IPS DF 4.7 (cell line): ENCODE data around the gene AMN1.
"Not testable (repeated sequence)": the region's sequence is repeated elsewhere in the genome, so short reads cannot be mapped to it uniquely, and the experiment has no call there.

ENCODE experiments used
- DNase-seq: peaks from one replicate; pipeline ENCODE4 v3.0.0-alpha.2; 2013; ENCODE audit warnings: low spot score; ENCODE audit errors: extremely low read depth

AMN1 gene

DNA sequence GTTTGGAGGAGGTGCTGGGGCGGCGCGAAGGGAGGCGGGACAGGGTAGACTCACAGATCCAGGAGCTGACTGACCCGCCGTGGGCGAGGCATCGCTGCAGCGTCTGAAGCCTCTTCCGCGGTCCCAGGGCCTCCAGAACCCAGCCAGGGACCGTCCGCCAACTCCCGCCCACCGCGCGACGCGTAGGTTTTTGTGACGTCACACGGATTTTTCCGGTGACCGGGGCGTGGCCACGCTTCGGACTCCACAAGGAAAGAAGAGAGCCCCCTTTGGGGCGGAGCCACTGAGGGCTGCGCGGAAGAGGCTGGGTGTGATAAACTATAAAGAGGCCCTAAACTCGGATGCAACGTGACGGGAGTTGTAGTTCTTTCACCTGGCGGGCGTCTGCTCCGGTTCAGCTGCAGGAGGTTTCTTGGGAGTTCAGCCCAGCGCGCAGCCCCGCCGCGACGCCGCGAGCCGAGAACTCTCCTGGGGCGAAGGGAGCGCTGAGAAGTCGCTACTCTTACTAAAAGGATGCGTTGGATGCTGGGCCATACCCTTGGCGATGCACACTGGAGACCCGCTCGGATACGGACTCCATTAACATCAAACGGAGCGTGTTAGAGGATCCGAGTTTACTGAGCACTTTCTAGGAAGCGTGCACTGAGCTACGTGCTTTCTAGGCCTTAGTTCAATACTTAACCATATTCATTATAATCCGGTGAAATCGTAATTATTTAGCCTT lies at the start of gene AMN1:
AMN1 (minus strand) TSS at position 105 of the 724 bp plus-strand sequence; CDS start at position 92, 13 bp downstream.
- peak; percentile 96 for DNase-seq

DNA sequence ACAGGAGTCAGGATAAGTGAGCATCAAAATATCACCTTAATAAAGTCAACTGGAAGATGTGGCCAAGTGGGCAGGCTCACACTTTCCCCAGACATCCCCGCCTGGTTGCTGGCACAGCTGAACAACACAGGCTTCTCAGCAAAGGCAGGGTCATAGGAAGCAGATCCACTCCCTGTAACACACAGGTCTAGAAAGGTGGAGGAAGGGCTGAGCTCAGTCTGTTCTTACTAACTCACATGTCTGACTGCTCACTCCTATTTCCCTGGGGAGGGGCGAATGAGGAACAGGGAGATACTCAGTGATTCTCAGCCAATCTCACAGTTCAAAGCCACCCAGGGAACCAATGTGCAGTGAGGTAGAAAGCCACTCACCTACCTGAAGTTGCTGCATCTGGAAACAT lies 45.0 kb upstream of the AMN1 start:
- no peak for DNase-seq

DNA sequence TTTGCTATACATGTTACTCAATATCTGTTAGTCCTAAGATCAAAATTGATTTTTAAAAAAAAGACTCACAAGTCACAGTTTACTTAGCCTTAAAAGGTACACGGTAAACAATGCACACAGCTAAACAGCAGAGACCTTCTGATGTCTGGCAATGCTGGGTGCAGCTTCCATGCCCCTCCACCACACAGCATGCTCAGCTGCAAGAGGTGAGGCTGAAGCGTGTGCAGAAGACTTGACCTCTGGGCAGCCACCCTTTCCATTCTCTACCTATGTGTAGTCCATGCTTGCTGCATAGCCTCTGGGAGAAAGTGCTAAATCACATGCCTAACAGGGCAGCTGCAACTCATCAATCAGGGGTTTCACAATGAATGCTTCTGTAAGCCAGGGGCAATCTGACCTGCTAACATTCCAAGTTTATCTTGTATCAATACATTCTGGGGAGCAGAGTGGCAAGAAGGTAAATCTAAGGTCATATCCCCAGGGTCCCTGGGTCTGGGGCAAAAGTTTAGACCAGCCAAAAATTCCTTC lies 44.5 kb upstream of the AMN1 start:
- DNase-seq, result no peak

DNA sequence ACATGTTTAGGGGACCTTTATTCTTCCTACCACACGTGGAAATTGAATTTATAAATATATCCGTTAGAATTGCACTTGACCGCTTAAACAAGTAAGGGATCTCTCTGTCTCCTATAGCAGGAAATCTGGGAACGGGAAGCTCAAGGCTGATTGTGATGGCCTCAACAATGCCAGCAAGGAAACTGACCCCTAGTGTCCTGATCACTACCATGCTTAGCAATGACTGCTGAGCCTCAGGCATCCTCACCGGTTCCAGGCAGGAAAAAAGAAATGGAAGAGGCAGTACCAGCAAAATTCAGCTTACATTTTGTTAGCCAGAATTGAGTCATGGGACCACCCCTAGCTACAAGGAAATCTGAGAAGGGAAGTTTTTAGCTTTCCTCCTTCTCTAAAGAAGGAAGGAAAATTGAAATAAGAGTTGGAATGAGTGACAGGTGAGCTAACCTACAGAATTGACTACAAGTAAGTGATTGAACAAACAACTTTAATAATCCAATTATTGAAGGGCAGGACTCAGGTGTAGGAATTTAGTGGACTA lies 43.9 kb upstream of the AMN1 start:
- no peak for DNase-seq

DNA sequence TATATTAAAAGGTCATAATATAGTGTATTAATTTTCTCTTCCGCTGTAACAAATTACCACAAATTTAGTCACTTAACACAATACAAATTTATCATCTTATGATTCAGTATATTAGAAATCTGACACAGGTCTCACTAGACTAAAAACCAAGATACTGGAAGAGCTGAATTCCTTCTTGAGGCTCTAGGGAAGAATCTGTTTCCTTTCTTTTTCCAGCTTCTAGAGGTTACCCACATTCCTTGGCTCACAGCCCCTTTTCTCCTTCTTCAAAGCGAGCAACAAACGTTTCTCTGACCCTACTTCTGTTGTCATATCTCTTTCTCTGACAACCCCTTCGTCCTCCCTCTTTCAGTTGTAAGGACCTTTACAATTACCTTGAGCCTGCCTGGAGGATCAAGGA lies 43.4 kb upstream of the AMN1 start:
- DNase-seq, result no peak

DNA sequence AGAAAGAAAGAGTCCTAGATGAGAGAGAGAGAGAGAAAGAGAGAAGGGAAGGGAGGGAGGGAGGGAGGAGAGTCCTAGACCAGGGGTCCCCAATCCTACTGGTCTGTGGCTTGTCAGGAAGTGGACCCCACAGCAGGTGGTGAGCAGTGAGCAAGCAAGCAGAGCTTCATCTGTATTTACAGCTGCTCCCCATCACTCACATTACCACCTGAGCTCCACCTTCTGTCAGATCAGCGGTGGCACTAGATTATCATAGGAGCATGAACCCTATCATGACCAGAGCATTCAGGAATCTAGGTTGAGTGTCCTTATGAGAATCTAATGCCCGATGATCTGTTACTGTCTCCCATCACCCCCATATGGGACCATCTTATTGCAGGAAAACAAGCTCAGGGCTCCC lies 39.2 kb upstream of the AMN1 start:
- no peak for DNase-seq

DNA sequence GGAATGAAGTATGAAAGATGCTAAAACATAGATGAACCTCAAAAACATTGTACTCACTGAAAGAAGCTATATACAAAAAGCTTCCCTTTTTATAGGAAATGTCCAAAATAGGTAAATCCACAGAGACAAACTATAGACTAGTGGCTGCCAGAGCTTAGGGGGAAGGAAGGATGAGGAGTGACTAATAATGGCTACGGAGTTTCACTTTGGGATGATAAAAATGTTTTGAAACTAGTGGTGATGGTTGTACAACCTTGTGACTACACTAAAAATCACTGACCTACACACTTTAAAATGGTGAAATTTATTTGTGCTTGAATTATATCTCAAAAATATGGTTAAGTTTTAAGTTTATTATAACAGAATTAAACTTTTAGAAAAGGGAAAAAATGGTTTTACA lies 37.1 kb upstream of the AMN1 start:
- no peak for DNase-seq

DNA sequence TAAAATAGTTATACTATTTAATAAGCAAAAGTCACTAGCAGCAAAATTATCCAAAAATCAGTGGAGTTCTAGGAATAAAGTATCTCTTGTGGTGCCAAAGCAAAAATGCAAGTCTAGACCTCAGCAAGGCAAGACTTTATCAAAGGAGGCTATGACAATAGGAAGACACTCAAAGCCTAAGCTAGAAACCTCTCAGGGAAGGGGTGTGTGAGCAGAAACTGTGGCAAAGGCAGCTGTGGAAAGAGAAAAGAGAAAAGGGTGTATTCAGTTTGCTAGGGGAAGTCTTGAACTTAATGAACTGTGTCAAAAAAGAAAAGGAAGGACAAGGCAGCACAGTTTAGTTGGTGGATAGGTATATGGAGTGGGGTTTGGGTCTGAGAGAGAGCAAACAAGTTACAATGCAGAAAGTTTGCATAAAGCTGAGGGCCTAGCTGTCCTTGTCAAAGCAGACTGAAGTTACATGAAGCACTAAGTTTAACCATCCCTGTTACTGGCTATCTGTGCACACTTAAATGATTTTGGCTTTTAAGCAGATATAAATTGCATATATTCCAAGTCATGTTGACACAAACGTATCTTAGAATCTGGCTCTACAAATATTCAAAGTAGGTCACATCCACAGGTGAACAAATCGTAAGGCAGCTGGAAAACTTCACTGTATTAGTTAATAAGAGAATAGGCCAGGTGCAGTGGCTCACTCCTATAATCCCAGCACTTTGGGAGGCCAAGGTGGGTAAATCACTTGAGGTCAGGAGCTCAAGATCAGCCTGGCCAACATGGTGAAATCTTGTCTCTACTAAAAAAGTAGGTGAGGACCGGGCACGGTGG lies 31.0 kb upstream of the AMN1 start:
- DNase-seq, result no peak

DNA sequence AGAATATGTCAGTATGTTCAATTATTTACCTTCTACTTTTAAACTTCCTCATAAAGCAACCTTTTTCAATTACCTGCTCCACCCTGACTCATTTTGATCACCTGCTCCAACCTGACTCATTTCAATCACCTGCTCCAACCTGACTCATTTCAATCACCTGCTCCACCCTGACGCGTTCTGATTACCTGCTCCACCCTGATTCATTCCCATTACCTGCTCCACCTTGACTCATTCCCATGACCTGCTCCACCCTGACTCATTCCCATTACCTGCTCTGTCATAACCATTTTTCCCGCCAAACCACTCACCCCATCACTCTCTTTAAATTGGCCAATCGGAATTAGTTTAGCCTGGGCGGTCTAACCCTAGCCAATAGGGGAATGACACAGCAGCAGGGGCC lies 29.5 kb upstream of the AMN1 start:
- DNase-seq, result not testable (repeated sequence)

DNA sequence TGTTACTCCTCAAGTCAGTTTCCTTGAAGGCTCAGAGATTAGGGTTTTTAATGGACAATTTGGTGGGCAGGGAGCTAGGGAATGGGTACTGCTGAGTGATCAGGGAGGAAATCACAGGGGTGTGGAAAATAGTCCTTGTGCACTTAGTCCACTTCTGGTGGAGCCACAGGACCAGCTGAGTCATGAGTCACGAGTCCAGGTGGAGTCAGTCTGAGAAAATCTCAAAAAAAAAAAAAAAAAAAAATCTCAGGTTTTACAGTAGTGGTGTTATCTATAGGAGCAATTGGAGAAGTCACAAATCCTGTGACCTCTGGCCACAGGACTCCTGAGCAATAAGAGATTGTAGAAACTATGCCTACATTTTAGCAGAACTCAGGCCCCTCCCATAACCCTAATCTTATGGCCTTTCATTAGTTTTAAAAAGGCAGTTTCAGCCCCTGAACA lies 28.2 kb upstream of the AMN1 start:
- no peak for DNase-seq

DNA sequence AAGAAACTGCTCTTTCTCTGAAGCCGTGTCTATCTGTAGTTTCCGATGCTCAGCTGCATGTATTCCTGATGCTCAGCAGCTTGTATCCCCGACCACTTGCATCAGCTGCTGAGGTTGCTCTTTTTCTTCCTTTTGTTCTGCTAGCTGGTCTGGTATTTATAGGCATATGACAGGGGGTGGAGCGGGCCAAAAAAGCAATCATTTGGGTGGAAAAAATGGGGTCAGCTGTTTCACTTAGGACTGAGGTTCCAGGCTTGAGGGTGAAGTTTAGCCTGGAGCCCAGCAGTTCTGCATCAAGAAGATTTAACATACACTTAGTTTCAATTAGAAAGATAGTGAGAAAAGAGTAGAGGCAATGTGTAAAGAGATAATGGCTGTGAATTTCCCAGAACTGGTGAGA lies 23.6 kb upstream of the AMN1 start:
- DNase-seq, result no peak

DNA sequence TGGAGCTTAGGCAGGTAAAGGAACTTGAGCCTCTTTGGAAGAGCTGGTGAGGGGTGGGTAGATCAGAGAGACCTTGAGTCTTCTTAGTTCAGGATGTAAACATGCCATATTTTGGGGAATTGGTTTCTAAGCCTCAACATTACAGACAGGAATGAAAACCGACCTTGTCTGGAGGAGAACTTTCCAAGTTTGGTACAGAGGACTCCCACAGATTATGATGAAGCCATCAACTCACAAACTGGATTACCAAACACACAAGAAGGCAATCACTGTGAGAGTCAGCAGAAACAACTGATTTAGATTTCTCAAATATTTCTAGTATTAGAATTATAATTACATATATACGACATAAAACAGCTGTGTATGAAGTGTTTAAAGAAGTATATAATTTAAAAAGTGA lies 22.3 kb upstream of the AMN1 start:
- no peak for DNase-seq

DNA sequence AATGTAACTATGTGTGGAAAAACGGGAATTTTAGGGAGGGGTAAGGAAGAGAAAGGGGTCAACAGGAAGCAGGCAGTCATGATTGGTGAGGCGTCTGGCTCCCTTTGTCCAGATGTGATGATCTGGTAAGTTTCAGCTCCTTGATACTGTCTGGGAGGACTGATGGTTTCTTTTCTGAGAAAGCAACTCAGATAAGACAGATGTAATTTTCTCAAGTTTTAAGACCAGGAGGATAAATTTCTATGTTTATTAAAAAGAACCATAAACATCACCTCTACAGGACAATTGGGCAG lies 21.9 kb upstream of the AMN1 start:
- no peak for DNase-seq

DNA sequence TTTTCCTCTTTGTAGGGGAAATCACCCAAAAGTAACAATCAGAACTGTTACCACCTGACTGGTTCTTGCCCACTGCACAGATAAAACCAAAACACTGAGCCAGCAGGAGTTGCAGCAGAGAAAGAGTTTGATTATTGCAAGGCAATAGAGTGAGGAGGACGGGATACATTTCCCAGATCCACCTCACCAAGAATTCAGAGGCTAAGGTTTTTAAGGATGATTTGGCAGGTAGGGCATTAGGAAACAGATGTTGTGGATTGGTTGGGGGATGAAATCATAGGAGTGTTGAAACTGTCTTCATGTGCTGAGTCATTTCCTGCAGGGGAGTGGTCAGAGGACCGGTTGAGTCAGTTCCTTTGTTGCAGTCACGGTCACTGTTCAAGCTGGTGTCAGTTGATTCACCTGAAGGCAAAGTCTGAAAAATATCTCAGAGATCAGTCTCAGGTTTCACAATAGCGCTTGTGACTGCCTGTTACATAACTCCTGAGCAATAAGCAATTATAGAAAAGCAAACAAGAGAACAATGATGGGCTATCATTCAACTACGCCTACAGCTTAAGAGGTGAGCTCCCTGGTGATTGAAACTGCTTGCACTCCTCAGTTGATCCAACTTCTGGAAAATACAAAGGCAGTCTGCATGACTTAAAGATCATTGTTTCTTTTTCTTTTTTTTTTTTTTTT lies 20.3 kb upstream of the AMN1 start:
- DNase-seq, result peak; percentile 100

DNA sequence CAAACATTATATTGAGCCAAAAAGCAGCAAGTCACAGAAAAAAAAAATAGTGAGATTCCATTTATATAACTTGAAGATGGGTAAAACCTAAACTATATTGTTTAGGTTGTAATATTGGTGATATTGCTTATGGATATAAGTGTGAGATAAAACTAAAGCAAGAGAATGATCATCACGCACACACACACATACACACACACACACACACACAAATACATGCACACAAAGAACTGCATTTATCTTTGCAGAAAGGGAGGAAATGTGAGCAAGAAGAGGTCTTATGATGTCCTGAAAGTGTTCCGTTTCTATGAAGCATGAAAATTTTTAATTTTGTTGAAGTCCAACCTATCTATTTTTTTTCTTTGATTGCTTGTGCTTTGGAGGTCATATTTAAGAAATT lies 16.4 kb upstream of the AMN1 start:
- no peak for DNase-seq

DNA sequence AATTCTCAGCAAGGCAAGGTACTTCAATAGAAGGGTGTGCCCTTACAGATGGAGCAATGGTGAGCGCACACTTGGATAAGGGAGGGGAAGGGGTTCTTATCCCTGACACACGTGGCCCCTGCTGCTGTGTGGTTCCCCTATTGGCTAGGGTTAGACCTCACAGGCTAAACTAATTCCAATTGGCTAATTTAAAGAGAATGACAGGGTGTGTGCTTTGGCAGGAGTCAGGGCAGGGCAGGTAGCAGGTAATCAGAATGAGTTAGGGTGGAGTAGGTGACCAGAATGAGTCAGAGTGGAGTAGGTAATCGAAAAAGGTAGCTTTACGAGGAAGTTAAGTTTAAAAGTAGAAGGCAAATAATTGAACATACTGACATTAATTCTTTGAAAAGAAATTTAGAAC lies 15.5 kb upstream of the AMN1 start:
- not testable (repeated sequence) for DNase-seq

DNA sequence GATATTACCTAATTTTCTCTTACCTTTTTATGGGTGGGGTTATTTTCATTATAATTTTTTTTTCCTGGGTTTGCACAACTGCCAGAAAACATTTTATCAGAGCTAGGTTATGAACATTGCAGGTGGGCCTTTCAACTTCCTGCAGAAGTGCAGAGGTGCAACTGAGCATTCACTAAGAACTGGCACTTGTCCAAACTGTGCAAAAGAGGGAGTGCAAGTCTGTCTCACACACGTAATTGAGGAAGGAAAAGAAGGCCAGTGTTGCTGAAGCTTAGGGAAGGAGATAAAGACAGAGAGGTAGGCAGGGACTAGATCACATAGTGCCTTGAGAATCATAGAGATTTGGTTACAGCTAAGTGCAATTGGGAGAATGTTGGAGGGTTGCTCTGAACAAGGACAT lies 14.1 kb upstream of the AMN1 start:
- no peak for DNase-seq

DNA sequence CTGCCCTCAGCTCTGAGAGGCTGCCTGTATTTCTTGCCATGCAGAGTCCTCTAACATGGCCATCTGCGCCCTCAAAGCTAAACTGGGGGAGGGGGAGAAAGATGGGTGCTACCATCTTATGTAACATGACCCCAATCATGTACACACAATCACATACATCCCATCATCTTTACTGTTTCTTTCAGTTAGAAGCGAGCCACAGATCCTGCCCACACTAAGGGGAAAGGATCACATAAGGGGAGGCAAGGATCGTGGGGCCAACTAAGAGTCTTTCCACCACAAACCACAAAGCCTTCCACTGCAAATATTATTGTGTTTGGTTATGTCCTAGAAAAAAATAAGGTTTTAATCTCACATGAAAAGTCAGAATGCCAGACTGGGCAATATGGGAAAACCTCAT lies 11.8 kb upstream of the AMN1 start:
- no peak for DNase-seq

DNA sequence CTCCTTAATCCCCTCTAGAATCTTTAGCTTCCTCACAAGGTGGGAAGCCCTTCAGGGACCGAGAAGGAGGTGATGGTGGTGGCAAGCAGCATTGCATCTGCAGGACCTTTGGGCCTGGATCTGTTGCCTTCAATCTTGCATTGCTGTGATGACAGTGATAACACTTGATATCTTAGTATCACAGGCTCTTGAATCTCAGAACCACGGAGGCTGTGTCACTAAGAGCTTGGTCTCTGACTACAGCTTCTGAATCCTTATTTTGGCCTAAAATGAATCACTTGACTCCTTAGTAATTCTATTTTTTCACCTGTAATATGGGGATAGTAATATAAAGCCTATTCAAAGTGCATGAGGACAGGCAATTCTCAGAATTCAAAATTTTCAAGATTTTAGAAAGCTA lies 8.9 kb upstream of the AMN1 start:
- DNase-seq, result no peak

DNA sequence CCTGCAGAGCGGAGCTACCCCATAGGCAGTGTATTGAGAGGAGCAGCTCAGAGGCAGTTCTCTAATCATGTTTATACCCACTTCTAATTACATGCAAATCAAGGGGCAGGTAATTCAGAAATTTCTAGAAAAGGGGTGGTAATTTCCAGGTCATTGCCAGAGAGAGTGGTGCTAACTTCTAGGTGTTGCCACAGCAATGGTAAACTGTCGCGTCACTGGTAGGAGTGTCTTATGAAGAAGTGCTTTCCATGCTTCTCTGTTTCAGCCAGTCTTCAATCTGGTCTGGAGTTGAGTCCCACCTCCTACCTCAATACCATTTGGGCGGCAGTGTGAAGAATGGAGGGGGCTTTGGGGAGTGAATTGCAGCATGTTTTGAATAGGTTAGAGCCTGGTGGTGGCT lies 8.5 kb upstream of the AMN1 start:
- DNase-seq, result no peak

DNA sequence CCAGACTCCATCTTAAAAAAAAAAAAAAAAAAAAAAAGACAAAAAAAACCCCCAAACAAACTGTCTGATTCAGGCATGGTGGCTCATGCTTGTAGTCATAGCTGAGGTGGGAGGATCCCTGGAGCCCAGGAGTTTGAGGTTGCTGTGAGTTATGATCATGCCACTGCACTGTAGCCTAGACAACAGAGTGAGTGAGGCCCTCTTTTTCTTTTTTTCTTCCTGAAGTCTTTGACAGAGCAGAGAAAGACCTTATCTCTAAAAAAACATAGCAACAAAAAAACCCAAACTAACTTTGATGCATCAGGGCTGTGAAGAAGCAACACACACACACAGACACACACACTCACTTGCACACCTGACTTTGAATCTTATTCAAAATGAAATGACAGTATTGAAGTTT lies 7.7 kb upstream of the AMN1 start:
- no peak for DNase-seq
